HK-2 (cell line): Measurements from ENCODE around the gene MAP3K2.

Experiments used
- DNase-seq: peaks from one replicate; pipeline ENCODE4 v3.0.0-alpha.2; 2018; ENCODE audit not compliant: unreplicated experiment

MAP3K2 gene

GRCh38 chr2:127387655-127388422, at the start of gene MAP3K2:
Gene MAP3K2, minus strand, starts transcription at chr2:127387975. Its CDS starts 44,846 bp downstream, at chr2:127343129.
- DNase-seq, result peak; percentile 94

- DNase-seq, result no peak
These were observed 49.3 kb upstream of the MAP3K2 start for GRCh38 chr2:127437056-127437455.

GRCh38 chr2:127434515-127434914, 46.7 kb upstream of the MAP3K2 start:
- no peak for DNase-seq

- DNase-seq, result no peak
These were observed 43.7 kb upstream of the MAP3K2 start for GRCh38 chr2:127431408-127432023.

GRCh38 chr2:127429844-127430425, 42.2 kb upstream of the MAP3K2 start:
- DNase-seq, result no peak

GRCh38 chr2:127429291-127429690, 41.5 kb upstream of the MAP3K2 start:
- no peak for DNase-seq

GRCh38 chr2:127428815-127429109, 41.0 kb upstream of the MAP3K2 start:
- DNase-seq, result no peak

GRCh38 chr2:127428057-127428814, 40.5 kb upstream of the MAP3K2 start:
- no peak for DNase-seq

- DNase-seq, result no peak
These were observed 39.7 kb upstream of the MAP3K2 start for GRCh38 chr2:127427376-127428056.

- no peak for DNase-seq
These were observed 39.0 kb upstream of the MAP3K2 start for GRCh38 chr2:127426501-127427354.

- DNase-seq, result no peak
These were observed 38.0 kb upstream of the MAP3K2 start for GRCh38 chr2:127425540-127426490.

GRCh38 chr2:127424598-127425520, 37.1 kb upstream of the MAP3K2 start:
- DNase-seq, result no peak

- no peak for DNase-seq
These were observed 36.1 kb upstream of the MAP3K2 start for GRCh38 chr2:127423880-127424279.

GRCh38 chr2:127423478-127423843, 35.7 kb upstream of the MAP3K2 start:
- DNase-seq, result peak; percentile 48

- DNase-seq, result peak; percentile 35
These were observed 35.0 kb upstream of the MAP3K2 start for GRCh38 chr2:127422559-127423477.

- no peak for DNase-seq
These were observed 34.2 kb upstream of the MAP3K2 start for GRCh38 chr2:127421871-127422558.
